Activated T-cell treated with anti-CD3 and anti-CD28 coated beads, Interleukin-2, amount 50 U/mL, for 72 hours (primary cell): ENCODE data around the gene HBZ. TPM values are rescaled to one million over a fixed set of nuclear protein-coding genes. Genes with fewer than 3 reads are reported as not detected.
"Not testable (repeated sequence)": the region's sequence is repeated elsewhere in the genome, so short reads cannot be mapped to it uniquely, and the experiment has no call there.

ENCODE experiments used
- ATAC-seq, 2 donors: fragments of 150-1000 bp; cut with Tn5 transposase; replicated peaks in 1 of 2; 2 replicates each; pipeline ENCODE4 v1.10.0; 2021; ENCODE audit warnings: moderate library complexity in 2 of 2, mild to moderate bottlenecking in 1 of 2
- DNase-seq, 2 donors: peaks; one replicate each; pipeline ENCODE4 v3.0.0; 2021 to 2022; ENCODE audit warnings: mixed read lengths in 1 of 2
- H3K27ac Mint-ChIP-seq: one replicate; pipeline ENCODE4 v1.8.0; 2022; ENCODE audit warnings: mild to moderate bottlenecking, moderate library complexity, mixed read lengths
- H3K27me3 Mint-ChIP-seq: one replicate; pipeline ENCODE4 v1.8.0; 2022; ENCODE audit warnings: low read depth, mixed read lengths
- H3K36me3 Mint-ChIP-seq, 2 donors: one replicate each; pipeline ENCODE4 v1.8.0; 2022; ENCODE audit warnings: mixed read lengths in 2 of 2, mild to moderate bottlenecking in 1 of 2; ENCODE audit not compliant: insufficient read depth in 2 of 2
- H3K4me1 Mint-ChIP-seq: one replicate; pipeline ENCODE4 v1.8.0; 2022; ENCODE audit warnings: low read depth, mixed read lengths
- H3K4me3 Mint-ChIP-seq, 2 donors: one replicate each; pipeline ENCODE4 v1.8.0; 2022; ENCODE audit warnings: mild to moderate bottlenecking in 2 of 2, mixed read lengths in 2 of 2, moderate library complexity in 2 of 2
- H3K9me3 Mint-ChIP-seq, 2 donors: one replicate each; pipeline ENCODE4 v1.8.0; 2022; ENCODE audit warnings: mixed read lengths in 2 of 2
- total RNA-seq, 2 donors: library from RNA; stranded (reverse); gene quantifications; one replicate each; pipeline ENCODE4 v1.2.3, GENCODE V29; 2022

Gene HBZ
- total RNA-seq, 2 donors from 2014 or later = not detected

DNA sequence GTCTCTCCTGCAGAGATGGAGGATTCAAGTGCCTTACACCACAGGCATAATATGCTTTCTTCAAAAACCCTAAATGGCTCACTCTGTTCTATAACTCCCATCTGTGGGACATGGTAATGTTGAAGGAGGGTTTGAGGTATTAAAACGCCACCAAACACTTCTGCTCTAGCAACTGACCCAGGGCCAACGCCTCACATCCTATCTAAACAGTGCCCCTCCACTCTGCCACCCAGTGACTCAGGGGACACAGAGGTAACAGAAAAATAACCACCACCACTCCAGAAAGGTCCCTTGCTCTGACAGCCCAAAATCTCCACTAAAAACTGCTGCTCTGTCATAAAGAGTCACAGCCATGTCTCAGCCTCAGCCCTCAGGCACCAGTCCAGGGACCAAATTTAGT is 31.7 kb upstream of the HBZ start:
- no peaks in the 10 kb centered on the region for H3K27me3 Mint-ChIP-seq
- H3K27ac Mint-ChIP-seq = no peak overlapping the region
- no peaks in the 10 kb centered on the region for H3K4me1 Mint-ChIP-seq
- peaks cover 1 to 7% of the 10 kb centered on the region in 2 donors for H3K36me3 Mint-ChIP-seq
- H3K4me3 Mint-ChIP-seq = no peak overlapping the region
- no peak for DNase-seq
- ATAC-seq = no peak
- no peaks in the 10 kb centered on the region for H3K9me3 Mint-ChIP-seq

DNA sequence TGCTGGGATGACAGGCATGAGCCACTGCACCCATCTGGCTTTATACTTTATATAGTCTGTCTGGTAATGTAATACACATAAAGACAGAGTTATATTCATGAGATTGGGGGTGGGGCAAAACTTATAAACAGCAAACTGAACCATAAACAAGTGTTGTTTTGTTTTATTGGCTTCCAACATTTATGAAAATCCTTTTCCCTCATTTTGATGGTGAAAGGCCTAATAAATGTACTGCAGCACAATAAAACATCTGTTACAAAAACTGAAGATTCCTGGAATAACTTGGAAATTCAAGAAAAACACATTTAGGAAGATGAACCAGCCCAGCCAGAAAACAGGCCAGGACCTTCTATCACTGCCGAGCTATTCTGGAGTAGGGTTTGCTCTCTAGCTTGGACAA is 30.1 kb upstream of the HBZ start:
- no peak overlapping the region for H3K27ac Mint-ChIP-seq
- H3K9me3 Mint-ChIP-seq = no peaks in the 10 kb centered on the region
- DNase-seq = no peak
- peaks cover 0 to 1% of the 10 kb centered on the region in 2 donors for H3K36me3 Mint-ChIP-seq
- no peaks in the 10 kb centered on the region for H3K4me1 Mint-ChIP-seq
- H3K27me3 Mint-ChIP-seq = no peaks in the 10 kb centered on the region
- no peak overlapping the region for H3K4me3 Mint-ChIP-seq
- ATAC-seq = no peak

DNA sequence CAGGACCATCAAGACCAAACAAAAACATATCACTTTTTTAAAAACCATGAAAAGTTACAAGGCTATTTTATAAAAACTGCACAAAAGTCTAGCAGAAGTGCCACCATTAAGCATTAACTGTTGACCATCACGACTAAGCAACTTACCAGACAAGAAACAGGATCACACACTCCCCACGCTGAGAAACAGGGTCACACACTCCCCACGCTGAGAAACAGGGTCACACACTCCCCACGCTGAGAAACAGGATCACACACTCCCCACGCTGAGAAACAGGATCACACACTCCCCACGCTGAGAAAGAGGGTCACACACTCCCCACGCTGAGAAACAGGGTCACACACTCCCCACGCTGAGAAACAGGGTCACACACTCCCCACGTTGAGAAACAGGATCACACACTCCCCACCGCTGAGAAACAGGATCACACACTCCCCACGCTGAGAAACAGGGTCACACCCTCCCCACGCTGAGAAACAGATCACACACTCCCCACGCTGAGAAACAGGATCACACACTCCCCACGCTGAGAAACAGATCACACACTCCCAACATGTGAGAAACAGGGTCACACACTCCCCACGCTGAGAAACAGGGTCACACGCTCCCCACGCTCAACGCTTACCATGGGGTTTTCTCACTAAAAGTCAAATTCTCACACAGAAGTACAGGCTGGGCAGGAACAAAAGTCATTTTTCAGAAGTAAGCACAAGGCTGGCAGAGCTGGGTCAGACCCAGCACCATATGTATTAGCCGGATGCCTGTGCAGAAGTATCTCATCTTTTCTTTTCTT is 28.7 kb upstream of the HBZ start:
- H3K36me3 Mint-ChIP-seq, H3K27ac Mint-ChIP-seq, H3K4me1 Mint-ChIP-seq, DNase-seq, H3K4me3 Mint-ChIP-seq, H3K27me3 Mint-ChIP-seq, ATAC-seq, H3K9me3 Mint-ChIP-seq: not testable (repeated sequence)

DNA sequence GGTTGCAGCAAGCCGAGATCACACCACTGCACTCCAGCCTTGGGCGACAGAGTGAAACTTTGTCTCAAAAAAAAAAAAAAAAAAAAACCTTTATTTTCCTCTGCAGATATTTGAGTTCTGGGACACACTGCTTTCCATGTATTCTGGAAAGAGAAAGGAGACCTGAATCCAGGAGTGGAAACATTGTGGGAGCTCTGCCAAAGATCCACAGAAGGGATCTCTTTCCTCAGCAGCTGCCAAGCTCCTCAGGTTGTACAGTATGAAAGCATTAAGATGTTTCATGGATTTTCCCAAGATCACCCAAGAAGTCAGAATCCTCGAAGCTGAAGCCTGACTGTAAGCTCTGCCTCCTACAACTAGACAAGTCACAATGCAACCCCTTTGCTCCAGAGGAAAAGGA is 27.4 kb upstream of the HBZ start:
- H3K27ac Mint-ChIP-seq = no peak overlapping the region
- H3K27me3 Mint-ChIP-seq = no peaks in the 10 kb centered on the region
- no peaks in the 10 kb centered on the region for H3K9me3 Mint-ChIP-seq
- no peak for DNase-seq
- no peak for ATAC-seq
- H3K4me1 Mint-ChIP-seq = peaks cover 10% of the 10 kb centered on the region
- no peak overlapping the region for H3K4me3 Mint-ChIP-seq
- peaks cover 0 to 5% of the 10 kb centered on the region in 2 donors for H3K36me3 Mint-ChIP-seq

DNA sequence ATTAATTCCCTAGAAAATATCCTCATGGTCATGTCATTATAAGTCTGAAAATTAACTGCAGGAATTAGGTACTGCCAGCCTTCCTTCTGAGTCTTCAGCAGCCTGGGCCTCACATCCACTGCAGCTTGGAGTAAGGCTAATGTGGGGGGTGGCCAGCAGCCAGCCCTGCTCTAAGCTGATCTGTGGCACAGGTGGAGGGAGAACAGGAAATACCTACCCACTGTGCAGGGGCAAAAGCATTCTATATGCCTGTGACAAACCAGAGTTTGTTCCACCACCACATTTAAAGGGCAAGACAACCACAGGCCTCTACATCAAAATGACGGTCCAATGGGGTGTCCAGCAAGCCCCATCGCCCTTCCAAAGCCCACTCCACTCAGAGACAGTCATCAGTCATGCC is 23.4 kb upstream of the HBZ start:
- DNase-seq (no peak), ATAC-seq (no peak)
- H3K27me3 Mint-ChIP-seq = no peaks in the 10 kb centered on the region
- H3K27ac Mint-ChIP-seq = no peak overlapping the region
- no peaks in the 10 kb centered on the region for H3K9me3 Mint-ChIP-seq
- H3K4me1 Mint-ChIP-seq = peaks cover 27% of the 10 kb centered on the region
- peaks cover 0 to 5% of the 10 kb centered on the region in 2 donors for H3K36me3 Mint-ChIP-seq
- no peak overlapping the region for H3K4me3 Mint-ChIP-seq

DNA sequence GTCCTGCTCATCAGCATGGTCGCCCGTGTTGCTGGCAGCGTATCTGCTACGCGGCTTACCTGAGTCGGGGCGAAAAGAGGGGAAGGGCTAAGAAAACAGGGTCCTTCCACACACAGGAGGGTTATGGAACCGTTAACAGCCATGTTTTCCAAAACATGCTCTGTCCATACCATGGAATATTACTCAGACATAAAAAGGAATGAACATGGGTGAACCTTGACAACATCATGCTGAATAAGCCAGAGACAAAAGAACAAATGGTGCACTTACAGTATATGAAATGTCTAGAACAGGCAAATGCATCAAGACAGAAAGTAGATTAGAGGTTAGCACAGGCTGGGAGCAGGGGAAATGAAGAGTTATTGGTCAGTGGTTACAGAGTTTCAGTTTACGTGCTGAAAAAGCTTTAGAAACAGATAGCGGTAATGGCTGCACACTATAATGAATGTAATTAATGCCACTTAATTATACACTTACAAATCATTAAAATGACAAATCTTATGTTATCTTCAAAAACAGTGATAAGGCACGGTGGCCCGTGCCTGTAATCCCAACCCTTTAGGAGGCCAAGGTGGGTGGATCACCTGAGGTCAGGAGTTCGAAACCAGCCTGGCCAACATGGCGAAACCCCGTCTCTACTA is 21.8 kb upstream of the HBZ start:
- Mint-ChIP-seq H3K4me3 (no peak overlapping the region), H3K4me1 (peaks cover 41% of the 10 kb centered on the region), H3K27ac (no peak overlapping the region), H3K36me3 (peaks cover 0 to 7% of the 10 kb centered on the region in 2 donors), H3K27me3 (no peaks in the 10 kb centered on the region), H3K9me3 (no peaks in the 10 kb centered on the region)
- DNase-seq (no peak), ATAC-seq (no peak)

DNA sequence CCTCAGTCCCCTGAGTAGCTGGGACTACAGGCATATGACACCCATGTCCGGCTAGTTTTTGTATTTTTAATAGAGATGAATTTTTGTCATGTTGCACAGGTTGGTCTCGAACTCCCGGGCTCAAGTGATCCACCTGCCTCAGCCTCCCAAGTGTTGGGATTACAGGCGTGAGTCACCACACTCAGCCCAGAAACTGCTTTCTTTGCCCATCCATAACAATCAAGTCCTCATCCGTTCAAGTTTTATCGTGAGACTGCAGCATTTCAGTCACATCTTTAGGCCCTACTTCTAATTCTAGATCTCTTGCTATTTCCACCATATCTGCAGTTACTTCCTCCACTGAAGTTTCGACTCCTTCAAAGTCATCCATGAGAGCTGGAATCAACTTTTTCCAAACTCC is 20.3 kb upstream of the HBZ start:
- peaks cover 0 to 7% of the 10 kb centered on the region in 2 donors for H3K36me3 Mint-ChIP-seq
- H3K9me3 Mint-ChIP-seq = no peaks in the 10 kb centered on the region
- H3K27me3 Mint-ChIP-seq = no peaks in the 10 kb centered on the region
- ATAC-seq (no peak), DNase-seq (no peak)
- no peak overlapping the region for H3K27ac Mint-ChIP-seq
- H3K4me3 Mint-ChIP-seq = no peak overlapping the region
- H3K4me1 Mint-ChIP-seq = peaks cover 53% of the 10 kb centered on the region

DNA sequence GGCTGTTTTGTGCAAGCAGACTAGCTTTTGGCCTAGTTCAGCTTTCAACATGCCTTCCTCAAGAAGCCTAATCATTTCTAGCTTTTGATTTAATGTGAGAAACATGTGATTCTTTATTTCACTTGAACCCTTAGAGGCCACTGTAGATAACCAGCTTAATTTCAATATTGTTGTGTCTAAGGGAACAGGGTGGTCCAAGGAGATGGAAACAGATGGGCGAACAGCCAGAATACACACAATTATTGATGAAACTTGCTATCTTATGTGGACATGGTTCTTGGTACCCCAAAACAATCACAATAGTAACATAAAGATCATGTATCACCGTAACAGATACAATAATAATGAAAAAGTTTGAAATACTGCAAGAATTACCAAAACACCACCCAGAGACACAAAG is 18.7 kb upstream of the HBZ start:
- Mint-ChIP-seq H3K9me3 (no peaks in the 10 kb centered on the region), H3K4me1 (peaks cover 54% of the 10 kb centered on the region), H3K27ac (no peak overlapping the region), H3K27me3 (no peaks in the 10 kb centered on the region), H3K4me3 (no peak overlapping the region), H3K36me3 (peaks cover 0 to 8% of the 10 kb centered on the region in 2 donors)
- ATAC-seq (no peak), DNase-seq (no peak)

DNA sequence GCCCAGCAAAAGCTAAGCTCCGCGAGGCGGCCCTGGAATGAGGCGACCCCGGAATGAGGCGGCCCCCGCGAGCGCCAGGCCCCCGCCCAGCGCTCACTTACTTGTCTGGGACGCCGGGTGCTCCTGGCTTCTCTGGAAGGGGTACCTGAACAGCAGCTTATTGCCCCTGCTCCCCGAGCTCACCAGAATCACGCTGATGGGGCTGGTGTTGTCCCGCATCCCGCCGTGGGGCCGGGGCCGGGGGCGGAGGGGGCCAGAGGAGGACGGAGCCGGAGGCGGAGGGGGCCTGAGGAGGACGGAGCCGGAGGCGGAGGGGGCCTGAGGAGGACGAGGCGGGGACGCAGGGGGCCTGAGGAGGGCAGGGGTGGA is 14.4 kb upstream of the HBZ start:
- Mint-ChIP-seq H3K4me3 (peak overlapping the region; percentile 89 to 92), H3K36me3 (peaks cover 0 to 5% of the 10 kb centered on the region in 2 donors), H3K27me3 (no peaks in the 10 kb centered on the region), H3K4me1 (peaks cover 39% of the 10 kb centered on the region), H3K9me3 (no peaks in the 10 kb centered on the region), H3K27ac (peak overlapping the region; percentile 57)
- ATAC-seq = peak; percentile 20 to 32
- peak; percentile 37 to 38 for DNase-seq

DNA sequence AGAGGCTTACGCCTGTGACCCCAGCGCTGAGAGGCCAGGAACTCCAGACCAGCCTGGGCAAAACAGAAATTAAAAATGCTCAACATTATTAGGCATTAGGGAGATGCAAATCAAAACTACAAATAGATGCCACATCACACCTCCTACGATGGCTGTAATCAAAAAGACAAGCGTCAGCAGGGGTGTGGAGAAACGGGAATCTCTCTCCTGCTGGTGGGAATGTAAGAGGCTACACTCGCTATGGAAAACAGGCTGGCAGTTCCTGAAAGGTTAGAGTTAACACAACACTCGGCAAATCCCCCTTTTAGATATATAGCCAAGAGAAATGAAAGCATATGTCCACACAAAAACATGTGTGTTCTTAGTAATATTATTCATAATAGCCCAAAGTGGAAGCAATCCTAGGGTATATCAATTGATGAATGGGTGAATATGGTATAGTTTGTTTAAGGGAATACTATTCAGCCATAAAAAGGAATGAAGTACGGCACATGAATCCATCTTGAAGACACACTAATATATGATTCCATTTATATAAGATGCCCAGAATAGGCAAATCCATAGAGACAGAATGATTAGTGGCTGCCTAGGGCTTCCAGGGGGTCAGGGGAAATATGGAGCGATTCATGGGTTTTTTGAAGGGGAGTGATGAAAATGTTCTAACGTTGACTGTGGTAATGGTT is 12.1 kb upstream of the HBZ start:
- Mint-ChIP-seq H3K4me1 (peaks cover 21% of the 10 kb centered on the region), H3K9me3 (no peaks in the 10 kb centered on the region), H3K27ac (no peak overlapping the region), H3K36me3 (peaks cover 0 to 5% of the 10 kb centered on the region in 2 donors), H3K27me3 (peaks cover 7% of the 10 kb centered on the region), H3K4me3 (peak overlapping the region in 1 of 2 donors; percentile 9)
- no peak for ATAC-seq
- DNase-seq = no peak

DNA sequence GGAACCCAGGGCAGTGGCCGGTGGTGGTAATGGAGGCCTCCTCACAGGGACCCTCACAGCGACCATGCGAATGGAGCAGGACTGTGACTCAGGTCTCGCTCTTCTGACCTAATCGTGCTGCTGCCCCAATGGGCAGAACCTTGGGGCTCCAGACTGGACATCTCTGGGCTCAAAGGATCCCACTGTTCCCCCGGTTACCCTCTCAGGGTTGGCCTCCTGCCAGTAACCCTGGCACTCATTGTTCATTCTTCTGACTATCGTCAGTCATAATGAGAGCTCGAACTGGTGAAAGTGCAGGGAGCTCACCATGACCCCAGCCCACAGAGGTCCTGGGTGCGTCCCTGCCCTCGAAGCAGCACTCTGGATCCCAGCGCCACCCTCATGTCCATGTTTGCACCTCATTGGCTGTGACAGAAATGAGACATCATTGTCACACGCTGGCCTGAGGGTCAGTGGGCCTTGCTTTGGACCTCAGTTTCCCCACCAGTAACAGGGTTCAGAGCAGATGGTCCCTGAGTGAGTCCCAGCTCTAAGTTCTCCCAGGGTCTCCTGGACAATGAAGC is 10.0 kb upstream of the HBZ start:
- Mint-ChIP-seq H3K27me3 (peaks cover 13% of the 10 kb centered on the region), H3K36me3 (peaks cover 0 to 2% of the 10 kb centered on the region in 2 donors), H3K4me1 (peaks cover 6% of the 10 kb centered on the region), H3K27ac (no peak overlapping the region), H3K9me3 (no peaks in the 10 kb centered on the region), H3K4me3 (no peak overlapping the region)
- no peak for DNase-seq
- ATAC-seq = no peak

DNA sequence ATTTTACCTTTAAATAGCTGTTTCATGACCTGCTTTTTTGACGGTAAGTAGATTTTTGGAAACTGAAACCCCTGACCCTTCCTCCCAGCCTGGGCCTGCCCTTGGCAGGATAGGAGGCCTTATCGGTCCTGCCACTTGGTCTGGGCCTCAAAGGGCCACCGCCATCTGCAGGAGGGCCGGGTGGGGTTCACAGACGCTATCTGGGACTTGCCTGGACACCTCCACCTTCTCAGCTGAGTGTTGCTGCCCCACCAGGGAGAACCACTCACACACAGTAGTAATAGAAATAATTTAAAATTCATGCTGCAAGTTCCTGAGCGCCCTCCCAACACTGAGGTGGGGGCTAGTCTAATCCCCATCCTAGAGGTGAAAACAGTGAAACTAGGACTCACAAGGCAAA is 9.4 kb upstream of the HBZ start:
- ATAC-seq (no peak), DNase-seq (no peak)
- H3K27me3 Mint-ChIP-seq = peaks cover 13% of the 10 kb centered on the region
- H3K36me3 Mint-ChIP-seq = peaks cover 0 to 2% of the 10 kb centered on the region in 2 donors
- H3K4me1 Mint-ChIP-seq = peaks cover 6% of the 10 kb centered on the region
- H3K9me3 Mint-ChIP-seq = no peaks in the 10 kb centered on the region
- H3K4me3 Mint-ChIP-seq = no peak overlapping the region
- no peak overlapping the region for H3K27ac Mint-ChIP-seq

DNA sequence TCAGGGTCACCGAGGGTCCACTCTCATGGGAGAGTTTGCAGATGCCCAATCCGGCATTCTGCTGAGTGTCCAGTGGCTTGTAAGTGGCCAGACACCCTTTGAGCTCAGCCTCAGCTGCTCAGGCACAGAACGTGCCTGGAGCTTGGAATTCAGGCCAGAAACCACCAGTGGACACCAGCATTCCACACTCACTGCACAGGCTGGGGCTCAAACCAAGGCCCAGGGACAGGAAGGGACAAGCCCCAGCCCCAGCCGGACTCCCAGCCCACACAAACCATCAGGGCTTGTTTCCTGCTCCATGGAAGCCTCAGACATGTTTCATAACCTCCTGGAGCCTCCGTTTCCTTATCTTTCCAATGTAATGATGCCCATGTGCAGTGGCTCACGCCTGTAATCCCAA is 9.0 kb upstream of the HBZ start:
- H3K4me1 Mint-ChIP-seq = peaks cover 6% of the 10 kb centered on the region
- no peak overlapping the region for H3K4me3 Mint-ChIP-seq
- peaks cover 0 to 2% of the 10 kb centered on the region in 2 donors for H3K36me3 Mint-ChIP-seq
- DNase-seq (no peak), ATAC-seq (no peak)
- peaks cover 13% of the 10 kb centered on the region for H3K27me3 Mint-ChIP-seq
- no peaks in the 10 kb centered on the region for H3K9me3 Mint-ChIP-seq
- H3K27ac Mint-ChIP-seq = no peak overlapping the region
